Upper lobe of left lung (tissue), 4 donors: ENCODE measurements around the gene NAGLU.

Experiments
- CTCF ChIP-seq, 6 experiments: fragments of 450-650 bp in 4 of 6; fragments of 200-600 bp in 2 of 6; sonication (generic) in 2 of 6; IDR thresholded peaks; one replicate each; pipeline ENCODE4 v1.5.1; 2016 to 2019; ENCODE audit warnings: antibody characterized with exemption in 6 of 6
- POLR2AphosphoS5 ChIP-seq, 2 donors: sonication (generic); formaldehyde crosslinking; IDR thresholded peaks; one replicate each; pipeline ENCODE4 v1.5.1; 2017; ENCODE audit warnings: antibody characterized with exemption in 2 of 2

GRCh38 chr17:42547698-42548069 lies 11.6 kb downstream of the NAGLU start:
- TF ChIP-seq CTCF (IDR thresholded peaks at IDR 0.05) = no peak
- TF ChIP-seq POLR2AphosphoS5 (IDR thresholded peaks at IDR 0.05) = no peak
